SK-N-SH (cell line): ENCODE results near the gene RRP15.

ENCODE experiments used
- POLR2AphosphoS5 ChIP-seq: IDR thresholded peaks from 2 replicates; pipeline ENCODE4 v1.6.1; 2012; ENCODE audit warnings: low read depth, low read length
- RAD21 ChIP-seq: IDR thresholded peaks from 2 replicates; pipeline ENCODE4 v1.6.1; 2012; ENCODE audit warnings: mild to moderate bottlenecking, low read length

DNA sequence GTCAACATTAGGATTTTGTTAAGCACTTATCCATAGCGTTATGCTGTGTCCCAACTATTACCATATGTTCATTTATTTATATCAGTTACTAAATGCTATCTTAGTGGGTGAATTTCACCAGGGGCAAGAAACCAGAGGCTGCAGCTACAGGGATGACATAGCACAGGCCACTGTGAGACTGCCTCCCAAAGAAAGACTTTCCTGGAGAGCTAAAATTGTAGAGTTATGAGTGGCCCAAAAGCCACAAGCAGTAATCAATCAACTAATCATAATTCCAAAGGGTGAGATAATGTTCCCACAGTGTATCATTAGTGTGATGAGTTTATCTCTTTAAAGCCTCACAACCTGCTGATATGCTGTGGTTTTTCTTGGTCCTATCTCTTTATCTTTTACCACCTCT lies 56.2 kb downstream of the RRP15 start:
- TF ChIP-seq POLR2AphosphoS5 (no peak; the same call in 1 of the 2 replicates), RAD21 (peak; percentile 14; the same call in 1 of the 2 replicates)
